ENCODE results near the gene METTL25.

- TF ChIP-seq CHD2 (IDR thresholded peaks at IDR 0.05; ENCODE audit: borderline replicate concordance, low read depth, low read length) (no peak), IKZF1 (conservative IDR thresholded peaks at IDR 0.05) (no peak), ZBTB40 (IDR thresholded peaks at IDR 0.05; ENCODE audit: borderline replicate concordance) (no peak), CBX5 (IDR thresholded peaks at IDR 0.05; ENCODE audit: low read depth) (no peak), EZH2 (IDR thresholded peaks at IDR 0.05; ENCODE audit: borderline replicate concordance, control insufficient read depth, low read depth, low read length) (no peak)
Observed at GRCh38 chr12:82527165-82527780, 168.9 kb downstream of the METTL25 start.

Data from GM12878 (cell line).